ENCODE measurements around the gene PPL. TPM values are rescaled to one million over a fixed set of nuclear protein-coding genes. Genes with fewer than 3 reads are reported as not detected.

Gene PPL
- total and polyA plus RNA-seq, 2 of the 13 experiments (the other 11 are each of a cell fraction or from before 2014, with no cell fraction given): 5.7 to 6.6 TPM

- DNase-seq (ENCODE audit: low spot score): no peak
- ChIA-PET CTCF (ENCODE audit: low intra/inter-chr PET ratio, low total read pairs) (no interaction called here), POLR2A (no interaction called here)
- no peak overlapping the region for H3K27ac ChIP-seq (ENCODE audit: extremely low read length, insufficient read depth, low read length)
- H3K36me3 ChIP-seq (replicated peaks in 1 of 2; ENCODE audit: control insufficient read depth in 1 of 2, insufficient read depth in 2 of 2, low read length in 2 of 2): peaks cover 57 to 87% of the 10 kb centered on the region in 2 experiments
- no peak overlapping the region for H3K9ac ChIP-seq (ENCODE audit: insufficient read depth, low read depth, low read length)
- H3K9me3 ChIP-seq (ENCODE audit: low read length): no peaks in the 10 kb centered on the region
- TF ChIP-seq HNF4G (IDR thresholded peaks at IDR 0.05; ENCODE audit: borderline replicate concordance, low read depth, low read length) (0 out of 2 replicates have a peak, but pooled peaks have one; percentile 12), HNF4G (CRISPR knock-in tag; IDR thresholded peaks at IDR 0.05; ENCODE audit: borderline replicate concordance, low read depth) (no peak), THAP7 (CRISPR knock-in tag; IDR thresholded peaks at IDR 0.05) (no peak), ELF1 (CRISPR knock-in tag; IDR thresholded peaks at IDR 0.05) (no peak), HNF4A (CRISPR knock-in tag; IDR thresholded peaks at IDR 0.05) (peak; percentile 23; the same call in 1 of the 2 replicates)
- in situ Hi-C loops (cut with HindIII; ENCODE audit: extremely low pct_ligation_motif_present, low pct_unique_long_range_greater_than_20kb) (no loop called here), intact Hi-C loops (cut with micrococcal nuclease; ENCODE audit: unreplicated experiment) (no loop called here)
- H3K4me1 ChIP-seq (ENCODE audit: insufficient read depth, low read length): peaks cover 11% of the 10 kb centered on the region; the same call in 1 of the 2 replicates
- no peak overlapping the region for H2AFZ ChIP-seq (ENCODE audit: low read length)
- no peaks in the 10 kb centered on the region for H3K27me3 ChIP-seq (ENCODE audit: control insufficient read depth in 1 of 2, insufficient read depth in 2 of 2, low read length in 2 of 2)
- H3K4me2 ChIP-seq (ENCODE audit: low read depth, low read length): no peak overlapping the region
- BruUV-seq (replicated peaks): TSS peak; percentile 26
- WGBS (ENCODE audit: low lambda C conversion rate): 68% methylated on average over 6 of the region's 8 CpGs
- ATAC-seq: peak; percentile 31
- no peaks in the 10 kb centered on the region for H4K20me1 ChIP-seq (ENCODE audit: insufficient read depth, low read length)
- no peaks in the 10 kb centered on the region for H3K79me2 ChIP-seq (ENCODE audit: insufficient read depth, low read length)
- no peak for FAIRE-seq
- no peak overlapping the region for H3K4me3 ChIP-seq (replicated peaks in 1 of 3; ENCODE audit: insufficient read depth in 1 of 3, low read depth in 2 of 3, low read length in 3 of 3)
Observed at GRCh38 chr16:4874666-4875065, 62.3 kb downstream of the PPL start.

- no TSS peak for BruUV-seq (replicated peaks)
- Histone ChIP-seq H3K36me3 (replicated peaks in 1 of 2; ENCODE audit: control insufficient read depth in 1 of 2, insufficient read depth in 2 of 2, low read length in 2 of 2) (peaks cover 55 to 85% of the 10 kb centered on the region in 2 experiments), H4K20me1 (ENCODE audit: insufficient read depth, low read length) (no peaks in the 10 kb centered on the region; the same call in 1 of the 2 replicates), H3K27ac (ENCODE audit: extremely low read length, insufficient read depth, low read length) (no peak overlapping the region), H3K9ac (ENCODE audit: insufficient read depth, low read depth, low read length) (no peak overlapping the region), H3K27me3 (ENCODE audit: control insufficient read depth in 1 of 2, insufficient read depth in 2 of 2, low read length in 2 of 2) (no peaks in the 10 kb centered on the region), H2AFZ (ENCODE audit: low read length) (no peak overlapping the region), H3K4me2 (ENCODE audit: low read depth, low read length) (no peak overlapping the region), H3K79me2 (ENCODE audit: insufficient read depth, low read length) (peaks cover 8% of the 10 kb centered on the region), H3K4me1 (ENCODE audit: insufficient read depth, low read length) (peaks cover 16% of the 10 kb centered on the region), H3K9me3 (ENCODE audit: low read length) (no peaks in the 10 kb centered on the region), H3K4me3 (replicated peaks in 1 of 3; ENCODE audit: insufficient read depth in 1 of 3, low read depth in 2 of 3, low read length in 3 of 3) (no peak overlapping the region)
- FAIRE-seq (no peak), ATAC-seq (no peak), DNase-seq (ENCODE audit: low spot score) (no peak)
- in situ Hi-C loops (cut with HindIII; ENCODE audit: extremely low pct_ligation_motif_present, low pct_unique_long_range_greater_than_20kb) (no loop called here), intact Hi-C loops (cut with micrococcal nuclease; ENCODE audit: unreplicated experiment) (no loop called here)
- 89% methylated on average over 3 of the region's 3 CpGs for WGBS (ENCODE audit: low lambda C conversion rate)
- ChIA-PET POLR2A (no interaction called here), CTCF (ENCODE audit: low intra/inter-chr PET ratio, low total read pairs) (no interaction called here)
- TF ChIP-seq ZFP1 (CRISPR knock-in tag; IDR thresholded peaks at IDR 0.05) (no peak), CTCF (CRISPR knock-in tag; IDR thresholded peaks at IDR 0.05) (no peak), TARDBP (CRISPR knock-in tag; IDR thresholded peaks at IDR 0.05) (no peak), PRDM4 (CRISPR knock-in tag; IDR thresholded peaks at IDR 0.05; ENCODE audit: borderline replicate concordance) (no peak)
Observed at GRCh38 chr16:4873091-4873490, 63.9 kb downstream of the PPL start.

Data from HepG2 (cell line).